Stimulated activated naive B cell treated with anti-CD40 and anti-IgM and Interleukin-4, amounts not matched to agents 10 μg/mL and 1 μg/mL and 100 μg/mL, for 72 hours (primary cell): Measurements from ENCODE around the gene GCSH.

Source experiments
- ATAC-seq, 2 donors: fragments of 150-1000 bp; cut with Tn5 transposase; replicated peaks; 2 replicates each; pipeline ENCODE4 v1.10.0; 2021; ENCODE audit warnings: moderate library complexity in 1 of 2
- DNase-seq: peaks from one replicate; pipeline ENCODE4 v3.0.0; 2021
- H3K27ac Mint-ChIP-seq: one replicate; pipeline ENCODE4 v1.8.0; 2022; ENCODE audit warnings: mild to moderate bottlenecking, mixed read lengths
- H3K27me3 Mint-ChIP-seq, 2 donors: one replicate each; pipeline ENCODE4 v1.8.0; 2022; ENCODE audit warnings: mixed read lengths in 2 of 2
- H3K36me3 Mint-ChIP-seq, 2 donors: one replicate each; pipeline ENCODE4 v1.8.0; 2022; ENCODE audit warnings: mixed read lengths in 2 of 2, mild to moderate bottlenecking in 1 of 2
- H3K4me1 Mint-ChIP-seq, 2 donors: one replicate each; pipeline ENCODE4 v1.8.0; 2022; ENCODE audit warnings: mixed read lengths in 2 of 2, mild to moderate bottlenecking in 1 of 2
- H3K4me3 Mint-ChIP-seq, 2 donors: one replicate each; pipeline ENCODE4 v1.8.0; 2022; ENCODE audit warnings: mild to moderate bottlenecking in 2 of 2, mixed read lengths in 2 of 2, moderate library complexity in 1 of 2
- H3K9me3 Mint-ChIP-seq, 2 donors: one replicate each; pipeline ENCODE4 v1.8.0; 2022; ENCODE audit warnings: mixed read lengths in 2 of 2, mild to moderate bottlenecking in 1 of 2

Gene GCSH

GRCh38 chr16:81041696-81042095 lies 54.5 kb downstream of the GCSH start:
- H3K27ac Mint-ChIP-seq, result no peak overlapping the region
- peaks cover 11 to 16% of the 10 kb centered on the region in 2 donors for H3K4me1 Mint-ChIP-seq
- no peaks in the 10 kb centered on the region for H3K27me3 Mint-ChIP-seq
- DNase-seq, result no peak
- H3K4me3 Mint-ChIP-seq, result no peak overlapping the region
- no peak for ATAC-seq
- H3K36me3 Mint-ChIP-seq, result peaks cover 26 to 44% of the 10 kb centered on the region in 2 donors
- no peaks in the 10 kb centered on the region for H3K9me3 Mint-ChIP-seq

GRCh38 chr16:81040842-81041241 lies 55.4 kb downstream of the GCSH start:
- DNase-seq, result no peak
- no peaks in the 10 kb centered on the region for H3K27me3 Mint-ChIP-seq
- no peak for ATAC-seq
- no peak overlapping the region for H3K4me3 Mint-ChIP-seq
- H3K9me3 Mint-ChIP-seq, result no peaks in the 10 kb centered on the region
- H3K4me1 Mint-ChIP-seq, result peaks cover 11 to 20% of the 10 kb centered on the region in 2 donors
- H3K36me3 Mint-ChIP-seq, result peaks cover 26 to 44% of the 10 kb centered on the region in 2 donors
- H3K27ac Mint-ChIP-seq, result no peak overlapping the region

- ATAC-seq, result no peak
- no peak for DNase-seq
- Mint-ChIP-seq H3K9me3 (no peaks in the 10 kb centered on the region), H3K4me3 (no peak overlapping the region), H3K36me3 (peaks cover 21 to 39% of the 10 kb centered on the region in 2 donors), H3K27ac (no peak overlapping the region), H3K27me3 (no peaks in the 10 kb centered on the region), H3K4me1 (peaks cover 13 to 20% of the 10 kb centered on the region in 2 donors)
Observed at GRCh38 chr16:81040131-81040530, 56.1 kb downstream of the GCSH start.

- Mint-ChIP-seq H3K4me3 (peak overlapping the region; percentile 82 to 85), H3K36me3 (peaks cover 12 to 29% of the 10 kb centered on the region in 2 donors), H3K27me3 (no peaks in the 10 kb centered on the region), H3K9me3 (no peaks in the 10 kb centered on the region), H3K27ac (peak overlapping the region; percentile 31), H3K4me1 (peaks cover 13 to 20% of the 10 kb centered on the region in 2 donors)
- no peak for DNase-seq
- ATAC-seq, result no peak
Observed at GRCh38 chr16:81036751-81037350, 59.3 kb downstream of the GCSH start.

- peaks cover 13 to 20% of the 10 kb centered on the region in 2 donors for H3K4me1 Mint-ChIP-seq
- peak; percentile 33 for DNase-seq
- H3K9me3 Mint-ChIP-seq, result no peaks in the 10 kb centered on the region
- peak overlapping the region; percentile 82 to 85 for H3K4me3 Mint-ChIP-seq
- H3K27ac Mint-ChIP-seq, result peak overlapping the region; percentile 31
- H3K27me3 Mint-ChIP-seq, result no peaks in the 10 kb centered on the region
- ATAC-seq, result peak; percentile 75 to 78
- peaks cover 14 to 30% of the 10 kb centered on the region in 2 donors for H3K36me3 Mint-ChIP-seq
Observed at GRCh38 chr16:81035975-81036750, 60.0 kb downstream of the GCSH start.

GRCh38 chr16:81035398-81035974 lies 60.7 kb downstream of the GCSH start, which contains the start of gene ATMIN:
ATMIN (plus strand) TSS chr16:81035842; CDS start chr16:81035871, 29 bp downstream.
- H3K27me3 Mint-ChIP-seq, result no peaks in the 10 kb centered on the region
- H3K4me1 Mint-ChIP-seq, result peaks cover 13 to 20% of the 10 kb centered on the region in 2 donors
- H3K9me3 Mint-ChIP-seq, result no peaks in the 10 kb centered on the region

More at GRCh38 chr16:81035398-81035974, 60.7 kb downstream of the GCSH start, which contains the start of gene ATMIN:
- DNase-seq (peak; percentile 81), ATAC-seq (peak; percentile 96 to 97)
- Mint-ChIP-seq H3K4me3 (peak within 1 kb of the TSS; percentile 82 to 85), H3K27ac (peak within 1 kb of the TSS; percentile 31), H3K36me3 (peaks cover 12 to 27% of the 10 kb centered on the region in 2 donors)
